ENCODE results near the gene ANKRD29.
"Not testable (repeated sequence)": the region's sequence is repeated elsewhere in the genome, so short reads cannot be mapped to it uniquely, and the experiment has no call there.

Gene ANKRD29

DNA sequence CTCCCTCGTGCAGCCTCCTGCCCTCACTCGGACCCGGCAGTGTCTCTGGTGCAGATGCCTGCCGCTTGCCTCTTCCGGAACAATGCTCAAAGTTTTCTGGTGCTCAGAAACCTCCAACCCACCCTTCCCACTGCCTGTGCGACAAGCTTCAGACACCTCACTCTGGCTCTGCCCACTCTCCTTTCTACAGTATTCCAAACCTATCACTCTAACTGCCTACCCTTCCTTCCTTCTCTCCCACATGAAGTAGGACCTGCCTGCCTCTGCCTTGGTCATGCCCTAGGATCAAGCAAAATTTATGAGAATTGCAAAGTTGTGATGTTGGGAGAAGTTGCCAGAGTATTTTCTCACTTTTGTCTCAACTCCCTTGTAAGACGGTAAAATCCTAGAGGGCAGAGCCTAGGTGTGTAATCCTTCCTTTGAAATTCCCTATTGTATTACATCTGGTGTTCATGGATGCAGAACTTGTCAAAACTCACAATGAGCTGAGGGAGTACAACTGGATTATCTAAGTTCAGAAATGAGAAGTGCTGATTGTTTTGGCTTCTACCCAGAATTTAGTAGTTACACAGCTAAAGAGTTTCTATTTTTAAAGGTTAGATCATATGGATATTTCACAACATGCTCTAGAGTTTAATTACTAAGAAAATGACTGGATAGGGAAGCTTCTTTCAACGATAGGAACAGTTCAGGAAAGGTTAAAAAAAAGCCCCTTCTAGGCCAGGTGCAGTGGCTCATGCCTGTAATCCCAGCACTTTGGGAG is 83.6 kb downstream of the ANKRD29 start:
- DNase-seq = no peak

DNA sequence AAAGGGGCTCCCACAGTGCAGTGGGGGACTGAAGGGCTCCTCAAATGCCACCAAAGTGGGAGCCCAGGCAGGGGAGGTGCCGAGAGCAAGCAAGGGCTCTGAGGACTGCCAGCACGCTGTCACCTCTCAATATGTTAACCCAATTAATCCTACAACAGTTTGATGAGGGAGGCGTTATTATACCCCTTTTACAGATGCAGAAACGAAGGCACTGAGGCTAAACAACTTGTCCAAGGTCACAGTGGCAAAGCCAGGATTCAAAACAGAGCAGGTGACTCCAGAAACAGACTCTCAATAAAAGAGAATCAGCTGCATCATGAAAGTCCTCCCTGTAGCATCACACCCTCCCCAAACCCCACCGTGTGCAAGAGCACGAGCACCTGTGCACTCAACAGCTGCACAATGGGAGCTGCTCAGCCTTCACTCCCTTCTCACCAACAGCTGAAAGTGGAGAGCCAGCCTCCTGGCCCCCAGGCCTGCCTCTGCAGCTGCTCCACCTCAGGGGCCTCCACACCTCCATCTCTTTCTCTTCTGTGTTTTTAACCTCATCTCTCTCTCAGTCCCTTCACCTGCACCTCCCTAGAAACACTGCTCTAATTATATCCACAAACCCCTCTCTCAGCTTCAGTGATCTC is 84.5 kb downstream of the ANKRD29 start:
- DNase-seq = no peak

DNA sequence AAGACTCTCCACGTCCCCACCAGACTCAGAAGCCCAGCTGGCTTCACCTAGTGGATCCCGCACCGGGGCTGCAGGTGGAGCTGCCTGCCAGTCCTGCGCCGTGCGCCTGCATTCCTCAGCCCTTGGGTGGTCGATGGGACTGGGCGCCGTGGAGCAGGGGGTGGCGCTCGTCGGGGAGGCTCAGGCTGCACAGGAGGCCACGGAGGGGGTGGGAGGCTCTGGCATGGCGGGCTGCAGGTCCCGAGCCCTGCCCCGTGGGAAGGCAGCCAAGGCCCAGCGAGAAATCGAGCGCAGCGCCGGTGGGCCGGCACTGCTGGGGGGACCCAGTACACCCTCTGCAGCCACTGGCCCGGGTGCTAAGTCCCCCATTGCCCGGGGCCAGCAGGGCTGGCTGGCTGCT is 85.2 kb downstream of the ANKRD29 start:
- not testable (repeated sequence) for DNase-seq

DNA sequence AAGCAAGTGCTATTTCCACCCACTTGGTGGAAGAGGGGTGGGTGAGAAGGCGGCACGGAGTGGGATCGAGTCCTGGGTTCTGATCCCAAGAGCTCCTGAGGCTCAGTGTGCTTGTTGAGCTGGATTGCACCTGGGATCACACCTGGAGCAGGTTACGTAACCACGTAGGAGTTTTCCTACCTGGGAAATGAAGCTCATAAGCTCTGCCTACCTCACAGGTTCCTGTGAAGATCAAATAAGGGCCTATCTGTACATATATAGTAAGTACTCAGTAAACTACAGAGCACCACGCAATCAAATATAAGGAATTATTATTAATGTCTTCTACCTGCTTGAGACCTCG is 87.4 kb downstream of the ANKRD29 start:
- DNase-seq = no peak

DNA sequence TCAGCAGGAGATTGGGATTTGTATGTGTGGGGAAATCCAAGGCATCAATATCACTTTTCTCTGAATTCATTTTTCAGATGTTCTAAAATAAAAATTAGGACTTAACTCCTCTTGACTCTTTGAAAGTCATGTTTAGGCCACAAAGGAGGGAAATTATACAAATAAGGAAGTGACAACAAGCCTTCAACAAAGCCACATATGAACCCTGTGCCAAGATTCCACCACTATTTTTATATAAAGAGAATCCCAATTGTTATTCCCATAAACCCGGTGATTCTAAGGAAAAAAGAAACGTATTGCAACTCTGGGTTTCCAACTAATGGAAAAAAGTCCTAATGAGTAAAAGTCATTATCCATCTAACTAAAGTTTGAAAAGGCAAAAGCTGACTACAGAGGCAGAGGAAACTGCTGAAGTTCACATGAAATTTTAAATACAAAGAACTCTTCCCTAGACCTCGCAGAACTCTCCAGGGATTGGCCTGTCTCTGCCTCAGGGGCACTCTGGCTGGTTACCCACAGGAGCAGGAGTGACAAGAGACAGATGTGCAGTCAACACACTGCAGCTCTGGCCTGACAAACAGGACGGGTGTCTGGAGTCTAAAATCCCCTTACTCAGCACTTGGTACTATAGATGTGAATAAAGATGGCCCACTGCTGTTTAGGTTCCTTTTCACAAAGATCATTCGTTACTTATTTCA is 88.0 kb downstream of the ANKRD29 start:
- no peak for DNase-seq

DNA sequence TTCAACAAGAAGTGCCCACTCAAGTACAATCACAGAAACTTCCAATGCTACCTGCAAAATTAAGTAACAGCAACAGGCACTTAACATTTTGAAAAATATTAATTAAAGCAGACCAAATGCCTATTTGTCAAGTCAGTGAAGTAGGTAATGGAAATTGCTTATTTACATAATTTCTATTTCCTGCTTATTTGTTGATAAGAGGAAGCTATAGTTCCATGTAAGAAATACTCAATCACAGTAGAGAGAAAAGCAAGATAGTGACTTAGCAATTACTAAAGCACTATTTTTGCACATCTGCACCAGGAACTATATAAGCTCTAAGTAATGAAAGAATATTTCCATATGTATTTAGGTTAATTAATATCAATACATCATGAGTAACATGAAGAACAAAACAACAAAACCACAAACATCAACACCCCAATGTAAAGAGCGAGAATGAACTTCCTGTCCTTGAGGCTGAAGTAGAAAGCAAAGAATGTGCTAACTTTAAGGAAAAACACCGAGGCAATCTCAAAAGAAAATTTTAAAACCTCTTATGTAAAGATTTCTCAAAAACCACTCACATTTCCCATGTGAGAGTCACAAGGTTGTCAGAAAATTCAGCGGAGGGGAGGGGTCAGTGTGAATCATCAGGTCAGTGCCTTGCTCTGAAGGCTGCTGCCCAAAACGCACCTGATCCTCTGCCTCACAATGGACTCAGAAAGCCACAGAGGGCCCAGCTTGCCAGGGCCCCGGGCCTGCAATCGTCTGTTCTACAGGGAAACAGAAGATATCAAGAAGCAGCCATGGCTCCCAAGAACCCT is 88.9 kb downstream of the ANKRD29 start:
- no peak for DNase-seq

DNA sequence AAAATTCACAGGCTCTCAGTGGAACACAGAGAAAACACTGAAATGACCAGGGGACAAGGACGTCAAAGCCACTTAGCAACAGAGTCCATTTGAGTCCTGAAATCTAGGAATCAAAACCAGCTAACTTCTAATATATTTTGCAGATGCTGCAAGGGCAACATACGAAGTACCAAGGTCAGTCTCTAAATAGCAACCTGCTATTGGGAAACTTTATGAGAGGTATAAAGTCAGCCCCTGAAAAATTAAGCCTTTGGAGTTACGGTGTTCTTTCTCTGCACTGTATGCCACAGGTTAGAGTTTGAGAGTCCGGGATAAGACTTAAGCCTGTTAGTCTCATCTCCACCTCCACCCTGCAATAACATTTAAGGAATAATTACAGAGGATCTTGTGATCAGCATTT is 89.7 kb downstream of the ANKRD29 start:
- DNase-seq = no peak

DNA sequence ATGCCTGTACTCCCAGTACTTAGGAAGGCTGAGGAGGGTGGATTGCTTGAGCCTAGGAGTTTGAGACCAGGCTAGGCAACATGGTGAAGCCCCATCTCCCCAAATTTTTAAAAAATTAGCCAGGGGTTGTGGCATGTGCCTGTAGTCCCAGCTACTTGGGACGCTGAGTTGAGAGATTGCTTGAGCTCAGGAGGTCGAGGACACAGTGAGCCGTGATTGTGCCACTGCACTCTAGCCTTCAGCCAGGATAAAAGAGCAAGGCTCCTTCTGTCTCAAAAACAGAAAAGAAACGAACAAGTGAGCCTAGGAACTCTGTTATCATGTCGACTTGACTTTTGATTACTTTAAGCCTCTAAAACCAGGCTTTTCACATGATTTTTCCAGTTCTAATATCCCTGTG is 90.1 kb downstream of the ANKRD29 start:
- DNase-seq = no peak

DNA sequence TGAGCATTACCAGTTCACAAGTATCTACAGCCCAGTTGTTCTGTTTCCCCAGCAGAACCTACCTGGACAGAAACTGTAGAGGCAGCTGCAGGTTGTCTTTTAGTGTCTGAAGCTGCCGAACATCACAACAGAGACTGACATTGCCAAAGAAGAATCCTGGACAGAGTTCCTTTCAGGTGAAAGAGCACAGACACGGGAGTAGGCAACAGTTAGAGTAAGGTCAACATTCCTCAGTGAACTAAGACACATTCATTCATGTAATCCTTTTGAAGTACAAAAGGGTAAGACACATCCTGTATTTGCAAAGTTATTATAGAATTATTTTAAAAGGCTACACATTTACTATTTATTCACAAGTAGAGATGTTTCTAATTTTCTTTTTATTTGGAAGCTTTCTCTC is 90.7 kb downstream of the ANKRD29 start:
- DNase-seq = no peak

DNA sequence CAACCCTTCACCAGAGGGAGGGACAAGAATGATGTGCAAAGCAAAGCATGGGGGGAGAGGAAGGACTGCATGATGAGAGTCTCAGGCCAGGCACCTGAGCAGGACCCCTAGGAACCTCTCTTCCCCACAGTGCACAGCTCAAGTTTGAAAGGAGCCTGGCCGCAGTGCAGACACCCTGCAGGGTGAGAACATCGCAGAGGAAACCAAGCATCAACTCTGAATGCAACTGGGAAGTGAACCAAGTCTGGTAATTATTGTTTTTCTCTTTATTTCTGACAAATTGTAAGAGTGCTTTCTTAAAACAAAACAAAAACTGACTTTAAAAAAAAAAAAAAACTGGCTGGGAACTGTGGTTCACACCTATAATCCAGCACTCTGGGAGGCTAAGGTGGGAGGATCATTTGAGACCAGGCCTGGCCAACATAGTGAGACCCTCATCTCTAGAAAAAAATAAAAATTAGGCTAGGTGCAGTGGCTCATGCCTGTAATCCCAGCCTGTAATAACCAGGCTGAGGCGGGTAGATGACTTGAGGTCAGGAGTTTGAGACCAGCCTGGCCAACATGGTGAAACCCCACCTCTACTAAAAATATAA is 91.7 kb downstream of the ANKRD29 start:
- DNase-seq = no peak

DNA sequence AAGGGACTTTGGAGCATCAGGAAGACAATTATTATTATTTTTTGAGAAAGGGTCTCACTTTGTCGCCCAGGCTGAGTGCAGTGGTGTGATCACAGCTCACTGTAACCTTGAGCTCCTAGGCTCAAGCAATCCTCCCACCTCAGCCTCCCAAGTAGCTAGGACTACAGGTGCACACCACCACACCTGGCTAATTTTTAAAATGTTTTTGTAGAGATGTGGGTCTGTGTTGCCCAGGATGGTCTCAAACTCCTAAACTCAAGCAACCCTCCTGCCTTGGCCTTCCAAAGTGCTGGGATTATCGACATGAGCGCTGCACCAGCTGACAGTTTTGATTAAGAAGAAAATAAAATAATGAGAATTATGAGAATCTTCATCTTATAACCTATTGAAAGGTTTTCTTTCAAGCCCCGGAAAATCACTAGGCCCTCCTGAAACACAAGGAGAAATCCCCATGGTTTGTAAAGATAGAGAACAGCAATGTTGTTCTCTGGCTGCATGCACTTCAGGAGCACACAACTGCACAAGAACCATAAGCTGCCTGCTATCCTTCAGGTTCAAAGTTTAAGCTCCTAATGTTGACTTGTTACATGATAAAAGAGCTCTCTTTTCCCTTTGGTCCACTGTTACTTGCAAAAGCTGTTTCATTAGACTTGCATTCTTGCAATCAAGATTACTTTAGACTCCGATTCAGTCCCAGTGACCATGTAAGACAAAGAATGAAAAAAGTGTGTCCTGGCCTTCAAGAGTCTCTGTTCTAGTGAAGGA is 93.2 kb downstream of the ANKRD29 start:
- DNase-seq = no peak

DNA sequence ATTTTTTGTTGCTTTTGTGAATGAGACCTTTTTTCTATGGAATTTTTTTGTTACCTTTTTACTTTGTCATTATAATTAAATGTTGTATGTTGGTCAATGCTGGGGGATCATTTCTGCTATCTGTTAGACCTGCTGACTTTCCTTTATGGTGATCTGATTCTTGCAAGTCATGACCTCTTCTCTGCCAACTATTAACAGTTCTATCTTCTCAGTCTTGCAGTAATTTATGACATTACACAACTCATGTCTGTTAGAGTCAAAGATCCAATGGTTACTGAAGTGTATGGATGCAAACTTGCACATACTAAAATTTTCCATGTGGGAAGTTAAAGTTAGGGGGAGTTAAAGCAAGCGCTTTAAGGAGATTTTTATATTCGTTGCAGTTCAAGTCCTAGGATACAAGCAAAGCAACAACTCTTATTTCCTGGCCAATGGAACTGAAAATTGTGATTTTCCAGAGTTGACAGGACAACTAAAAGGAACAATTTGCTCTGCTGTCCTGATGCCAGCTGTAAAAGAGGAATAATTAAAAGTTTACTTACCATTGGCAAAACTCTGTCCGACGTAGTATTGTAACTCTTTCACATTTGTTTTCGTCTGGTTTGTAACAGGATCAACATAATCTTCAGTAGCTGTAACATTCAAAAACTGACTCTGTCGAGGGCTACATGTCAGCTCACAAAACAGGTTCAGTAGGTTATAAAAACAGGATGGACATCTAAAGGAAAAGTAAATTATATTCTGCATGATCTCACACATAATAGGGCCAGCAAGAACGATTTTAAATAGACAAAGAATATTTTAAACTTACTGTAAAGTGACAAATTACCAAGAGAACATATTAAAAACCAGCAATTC is 94.2 kb downstream of the ANKRD29 start:
- no peak for DNase-seq

DNA sequence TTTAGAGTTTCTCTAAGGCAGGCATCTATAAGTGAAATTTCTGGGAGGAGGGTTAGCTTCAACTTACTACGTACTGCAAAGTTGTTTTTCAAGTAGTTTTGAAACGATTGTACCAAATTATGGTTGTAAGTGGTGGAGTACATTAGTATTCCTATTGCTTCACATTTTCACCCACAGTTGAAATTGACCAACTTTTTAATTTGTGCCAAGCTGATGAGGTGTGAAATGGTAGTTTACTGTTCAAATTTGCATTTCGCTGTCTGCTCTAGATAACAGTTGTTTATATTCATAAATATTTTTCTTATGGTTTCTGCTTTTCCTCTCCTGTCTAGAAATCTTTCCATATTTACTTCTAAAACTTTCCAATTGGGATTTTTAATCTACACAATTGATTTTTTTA is 95.0 kb downstream of the ANKRD29 start:
- DNase-seq = no peak

DNA sequence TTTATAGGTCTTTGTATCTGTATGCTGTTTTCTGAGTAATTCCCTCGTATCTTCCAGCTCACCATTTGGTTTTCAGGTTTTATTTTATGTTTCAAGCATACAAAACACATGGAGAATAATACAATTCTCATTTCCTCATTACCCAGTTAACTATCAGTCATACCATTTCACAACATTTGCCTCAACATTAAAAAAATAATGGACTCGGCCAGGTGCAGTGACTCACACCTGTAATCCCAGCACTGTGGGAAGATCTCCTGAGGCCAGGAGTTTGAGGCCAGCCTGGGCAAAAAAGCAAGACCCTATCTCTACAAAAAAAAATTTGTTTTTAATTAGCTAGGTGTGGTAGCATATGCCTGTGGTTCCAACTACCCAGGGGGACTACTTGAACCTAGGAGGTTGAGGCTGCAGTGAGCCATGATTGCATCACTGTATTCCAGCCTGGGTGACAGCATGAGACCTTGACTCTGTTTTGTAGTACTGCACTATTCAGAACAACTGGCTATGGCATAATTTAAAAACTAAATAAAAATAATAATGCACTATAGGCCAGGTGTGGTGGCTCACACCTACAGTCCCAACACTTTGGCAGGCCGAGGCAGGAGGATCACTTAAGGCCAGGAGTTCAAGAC is 96.7 kb downstream of the ANKRD29 start:
- no peak for DNase-seq

DNA sequence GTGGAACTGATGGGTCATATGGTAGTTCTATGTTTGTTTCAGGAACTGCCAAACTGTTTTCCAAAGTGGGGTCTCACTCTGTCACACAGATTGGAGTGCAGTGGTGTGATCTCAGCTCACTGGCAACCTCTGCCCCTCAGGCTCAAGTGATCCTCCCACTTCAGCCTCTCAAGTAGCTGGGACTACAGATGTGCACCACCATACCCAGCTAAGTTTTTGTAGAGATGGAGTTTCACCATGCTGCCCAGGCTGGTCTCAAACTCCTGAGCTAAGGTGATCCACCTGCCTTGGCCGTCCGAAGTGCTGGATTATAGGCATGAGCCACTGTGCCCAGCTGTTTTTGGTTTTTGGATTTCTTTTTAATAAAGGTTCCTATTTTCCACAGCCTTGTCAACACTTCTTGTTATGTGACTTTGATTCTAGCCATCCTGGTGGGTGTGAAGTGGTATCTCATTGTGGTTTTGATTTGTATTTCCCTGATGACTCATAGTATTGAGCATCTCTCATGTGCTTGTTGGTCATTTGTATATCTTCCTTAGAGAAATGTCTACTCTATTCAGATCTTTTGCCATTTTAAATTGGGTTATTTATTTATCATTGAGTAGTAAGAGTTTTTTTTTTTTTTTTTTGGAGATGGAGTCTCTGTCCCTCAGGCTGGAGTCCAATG is 99.2 kb downstream of the ANKRD29 start:
- no peak for DNase-seq

DNA sequence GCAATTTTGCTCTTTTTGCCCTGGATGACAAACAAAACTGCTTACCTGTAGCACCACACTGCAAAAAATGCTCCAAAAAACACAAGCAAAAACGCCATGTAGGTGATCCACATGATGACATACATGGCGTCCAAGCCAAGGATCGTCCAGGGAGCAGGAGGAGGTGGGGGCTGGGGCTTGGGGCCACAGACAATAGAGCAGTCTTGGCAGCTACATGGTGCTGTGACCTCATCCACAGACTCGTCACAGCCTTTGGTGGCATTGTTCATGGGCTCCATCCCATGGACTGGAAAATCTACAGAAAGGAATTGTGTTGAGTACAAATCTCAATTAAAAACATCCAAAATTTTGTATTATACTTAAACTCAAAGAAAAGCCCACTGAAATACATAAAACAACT is 102.5 kb downstream of the ANKRD29 start:
- no peak for DNase-seq

DNA sequence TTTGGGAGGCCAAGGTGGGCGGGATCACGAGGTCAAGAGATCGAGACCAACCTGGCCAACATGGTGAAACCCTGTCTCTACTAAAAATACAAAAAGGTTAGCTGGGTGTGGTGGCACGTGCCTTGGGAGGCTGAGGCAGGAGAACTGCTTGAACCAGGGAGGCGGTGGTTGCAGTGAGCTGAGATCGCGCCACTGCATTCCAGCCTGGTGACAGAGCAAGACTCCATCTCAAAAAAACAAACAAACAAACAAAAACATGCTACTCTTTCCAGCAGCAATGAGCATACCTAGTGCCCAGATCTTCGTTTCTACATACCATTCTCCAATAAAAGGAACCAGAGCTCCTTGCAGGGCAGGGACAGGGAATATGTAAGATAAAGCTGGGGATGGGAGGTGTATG is 105.2 kb downstream of the ANKRD29 start:
- DNase-seq = not testable (repeated sequence)

DNA sequence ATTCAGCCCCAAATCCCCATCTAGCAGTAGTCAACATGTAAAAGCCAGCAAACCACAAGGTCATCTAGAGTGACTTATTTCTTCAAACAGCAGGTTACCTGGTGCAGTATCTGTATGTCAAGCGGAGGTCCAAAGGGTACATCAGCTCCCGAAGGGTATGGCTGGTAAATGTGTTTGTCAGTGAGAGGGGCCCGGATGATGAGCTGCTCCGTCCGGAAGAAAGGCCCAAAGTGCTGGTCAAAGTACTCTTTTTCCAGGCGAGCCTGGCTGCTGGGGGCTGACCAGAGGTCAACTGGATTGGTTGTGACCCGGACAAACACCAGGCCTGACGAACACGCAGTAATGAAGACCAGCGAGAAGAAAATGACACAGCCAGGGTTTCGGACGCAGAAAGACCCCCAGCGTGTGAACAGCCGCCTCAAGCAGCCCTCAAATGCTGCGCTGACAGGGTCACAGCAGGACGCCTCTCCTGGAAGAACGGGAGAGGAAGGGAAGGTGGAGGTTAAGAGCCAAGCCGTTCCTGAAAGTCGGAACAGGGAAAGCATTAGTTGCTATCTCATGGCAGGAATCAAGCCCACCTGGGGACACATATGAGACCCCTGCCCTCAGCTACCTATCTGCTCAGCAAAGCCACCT is 106.4 kb downstream of the ANKRD29 start:
- DNase-seq = no peak

DNA sequence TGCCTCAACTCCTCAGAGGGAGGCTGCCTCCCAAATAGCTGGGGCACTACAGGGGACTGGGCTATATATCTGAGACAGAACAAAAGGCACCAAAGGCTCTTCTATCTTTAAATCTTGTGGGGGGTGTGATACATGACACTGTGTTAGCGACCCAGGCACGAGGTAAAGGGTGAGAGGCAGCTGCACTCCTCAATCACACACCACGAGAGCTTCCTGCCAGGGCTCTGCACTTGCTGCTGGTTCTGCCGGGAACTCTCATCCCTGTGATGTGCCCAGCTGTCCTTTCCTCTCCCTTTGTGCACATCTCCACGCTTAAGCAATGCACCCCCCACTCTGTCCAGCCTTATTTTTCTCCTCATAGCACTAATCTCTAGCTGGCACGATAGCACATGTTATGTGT is 108.8 kb downstream of the ANKRD29 start:
- DNase-seq = no peak

DNA sequence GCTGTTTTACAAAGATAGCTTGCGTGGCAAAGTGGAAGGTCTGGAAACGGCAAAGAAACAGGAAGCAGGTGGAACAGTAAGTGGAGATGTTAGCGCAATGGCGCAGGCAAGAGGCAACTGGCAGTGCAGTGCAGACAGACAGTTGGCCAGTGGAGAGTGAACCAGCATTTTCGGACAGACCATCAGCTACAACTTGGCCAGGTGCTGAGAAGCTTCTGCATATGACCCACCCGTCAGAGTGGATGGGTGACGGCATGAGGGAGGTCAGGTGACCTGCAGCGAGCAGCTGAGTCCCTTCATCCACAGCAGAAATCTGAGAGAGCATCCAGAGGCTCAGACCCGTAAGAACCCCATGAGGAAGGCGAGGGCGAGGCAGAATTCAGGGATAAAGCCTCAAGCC is 110.2 kb downstream of the ANKRD29 start:
- no peak for DNase-seq

Data from amniotic stem cell (primary cell).